Activated T-cell treated with anti-CD3 and anti-CD28 coated beads for 4 hours (primary cell): ENCODE data around the gene MTHFD2L.
"Not testable (repeated sequence)": the region's sequence is repeated elsewhere in the genome, so short reads cannot be mapped to it uniquely, and the experiment has no call there.

Experiments
- DNase-seq: peaks from one replicate; pipeline ENCODE4 v3.0.0-alpha.2; 2020

Gene MTHFD2L

GRCh38 chr4:74190919-74191397 is 33.0 kb downstream of the MTHFD2L start:
- DNase-seq: no peak

- no peak for DNase-seq
Measured at GRCh38 chr4:74197080-74197479, 39.2 kb downstream of the MTHFD2L start.

- DNase-seq: no peak
Measured at GRCh38 chr4:74202062-74202586, 44.2 kb downstream of the MTHFD2L start.

- DNase-seq: no peak
Measured at GRCh38 chr4:74203467-74203866, 45.5 kb downstream of the MTHFD2L start.

GRCh38 chr4:74205046-74205445 is 47.1 kb downstream of the MTHFD2L start:
- DNase-seq: no peak

GRCh38 chr4:74205559-74205958 is 47.6 kb downstream of the MTHFD2L start:
- no peak for DNase-seq

GRCh38 chr4:74206088-74206825 is 48.3 kb downstream of the MTHFD2L start:
- no peak for DNase-seq

- not testable (repeated sequence) for DNase-seq
Measured at GRCh38 chr4:74214457-74215159, 56.7 kb downstream of the MTHFD2L start.

GRCh38 chr4:74215236-74215635 is 57.3 kb downstream of the MTHFD2L start:
- not testable (repeated sequence) for DNase-seq

- no peak for DNase-seq
Measured at GRCh38 chr4:74217365-74217764, 59.4 kb downstream of the MTHFD2L start.

- no peak for DNase-seq
Measured at GRCh38 chr4:74218201-74218600, 60.3 kb downstream of the MTHFD2L start.

- DNase-seq: no peak
Measured at GRCh38 chr4:74219240-74219639, 61.3 kb downstream of the MTHFD2L start.

- DNase-seq: no peak
Measured at GRCh38 chr4:74223098-74223497, 65.2 kb downstream of the MTHFD2L start.

GRCh38 chr4:74223801-74224200 is 65.9 kb downstream of the MTHFD2L start:
- no peak for DNase-seq

- DNase-seq: peak; percentile 67
Measured at GRCh38 chr4:74228691-74229640, 71.0 kb downstream of the MTHFD2L start.

GRCh38 chr4:74230902-74231499 is 73.1 kb downstream of the MTHFD2L start:
- no peak for DNase-seq

- no peak for DNase-seq
Measured at GRCh38 chr4:74235135-74235534, 77.2 kb downstream of the MTHFD2L start.

- DNase-seq: no peak
Measured at GRCh38 chr4:74237425-74237966, 79.6 kb downstream of the MTHFD2L start.

- no peak for DNase-seq
Measured at GRCh38 chr4:74244049-74244448, 86.1 kb downstream of the MTHFD2L start.

- DNase-seq: no peak
Measured at GRCh38 chr4:74252933-74253332, 95.0 kb downstream of the MTHFD2L start.

GRCh38 chr4:74254386-74254785 is 96.5 kb downstream of the MTHFD2L start:
- no peak for DNase-seq

- no peak for DNase-seq
Measured at GRCh38 chr4:74255096-74255495, 97.2 kb downstream of the MTHFD2L start.
